ENCODE measurements around the gene PDE4B. TPM values are rescaled to one million over a fixed set of nuclear protein-coding genes. Genes with fewer than 3 reads are reported as not detected.

The PDE4B gene
- total and polyA plus RNA-seq, 12 donors: 1.2 to 14.9 (median 3.9) TPM

DNA sequence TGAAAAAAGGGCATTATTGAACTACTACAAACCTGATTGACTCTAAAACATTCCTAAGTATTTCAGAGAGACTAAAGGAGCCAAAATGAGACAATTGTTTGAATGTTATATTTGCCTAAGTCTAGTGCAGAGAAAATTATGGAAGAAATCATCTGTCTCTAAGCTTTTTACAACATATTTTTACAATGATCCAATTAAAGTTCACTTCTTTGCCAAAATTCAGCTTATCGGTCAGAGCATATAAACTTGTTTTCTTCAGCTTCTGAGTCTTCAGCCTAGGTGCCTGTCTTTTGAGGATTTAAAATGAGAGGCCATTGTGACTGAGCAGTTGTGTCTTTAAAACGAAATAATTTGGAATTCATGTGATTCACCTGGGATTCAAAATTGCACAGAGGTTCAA, 560.1 kb downstream of the PDE4B start:
- Histone ChIP-seq H3K36me3 (replicated peaks in 1 of 2) (no peaks in the 10 kb centered on the region), H3K27me3 (peaks cover 19% of the 10 kb centered on the region), H3K4me1 (replicated peaks in 1 of 2) (peaks cover 6 to 25% of the 10 kb centered on the region in 2 donors), H3K9me3 (replicated peaks in 1 of 3) (no peaks in the 10 kb centered on the region), H3K4me3 (no peak overlapping the region), H3K27ac (no peak overlapping the region)
- TF ChIP-seq POLR2A (IDR thresholded peaks at IDR 0.05): no peak
- TF ChIP-seq, protein P1, sequence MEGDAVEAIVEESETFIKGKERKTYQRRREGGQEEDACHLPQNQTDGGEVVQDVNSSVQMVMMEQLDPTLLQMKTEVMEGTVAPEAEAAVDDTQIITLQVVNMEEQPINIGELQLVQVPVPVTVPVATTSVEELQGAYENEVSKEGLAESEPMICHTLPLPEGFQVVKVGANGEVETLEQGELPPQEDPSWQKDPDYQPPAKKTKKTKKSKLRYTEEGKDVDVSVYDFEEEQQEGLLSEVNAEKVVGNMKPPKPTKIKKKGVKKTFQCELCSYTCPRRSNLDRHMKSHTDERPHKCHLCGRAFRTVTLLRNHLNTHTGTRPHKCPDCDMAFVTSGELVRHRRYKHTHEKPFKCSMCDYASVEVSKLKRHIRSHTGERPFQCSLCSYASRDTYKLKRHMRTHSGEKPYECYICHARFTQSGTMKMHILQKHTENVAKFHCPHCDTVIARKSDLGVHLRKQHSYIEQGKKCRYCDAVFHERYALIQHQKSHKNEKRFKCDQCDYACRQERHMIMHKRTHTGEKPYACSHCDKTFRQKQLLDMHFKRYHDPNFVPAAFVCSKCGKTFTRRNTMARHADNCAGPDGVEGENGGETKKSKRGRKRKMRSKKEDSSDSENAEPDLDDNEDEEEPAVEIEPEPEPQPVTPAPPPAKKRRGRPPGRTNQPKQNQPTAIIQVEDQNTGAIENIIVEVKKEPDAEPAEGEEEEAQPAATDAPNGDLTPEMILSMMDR (IDR thresholded peaks at IDR 0.05): no peak
- intact Hi-C loops (cut with DNase I): no loop called here
- no peak for DNase-seq
- WGBS, 4 donors: 63 to 70% (median 67%) methylated on average over 2 of the region's 2 CpGs

DNA sequence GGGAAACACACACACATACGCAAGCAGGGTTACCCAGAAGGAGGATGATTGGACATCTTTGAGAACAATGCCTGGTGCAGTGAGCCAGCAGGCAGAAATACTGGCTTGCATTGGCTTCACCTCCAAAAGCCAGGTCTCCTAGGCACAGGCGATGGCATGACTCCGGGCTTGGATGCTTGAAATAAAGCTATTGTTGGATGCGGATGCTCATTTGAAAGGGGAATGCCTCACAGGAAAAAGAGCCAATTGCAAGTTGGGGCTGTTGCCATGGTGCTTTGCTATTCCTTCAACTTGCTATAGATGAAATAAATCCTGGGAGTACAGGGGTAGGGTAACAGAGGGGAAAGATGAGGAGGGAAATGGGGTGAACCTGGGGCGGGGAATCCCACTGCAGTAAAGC, 560.6 kb downstream of the PDE4B start:
- Histone ChIP-seq H3K27ac (no peak overlapping the region), H3K27me3 (peaks cover 19% of the 10 kb centered on the region), H3K4me3 (no peak overlapping the region), H3K4me1 (replicated peaks in 1 of 2) (peaks cover 6 to 26% of the 10 kb centered on the region in 2 donors), H3K36me3 (replicated peaks in 1 of 2) (no peaks in the 10 kb centered on the region), H3K9me3 (replicated peaks in 1 of 3) (no peaks in the 10 kb centered on the region)
- TF ChIP-seq POLR2A (IDR thresholded peaks at IDR 0.05): no peak
- TF ChIP-seq, protein P1 (IDR thresholded peaks at IDR 0.05): no peak
- DNase-seq: no peak
- intact Hi-C loops (cut with DNase I): no loop called here
- WGBS, 4 donors: 58 to 74% (median 66%) methylated on average over 5 of the region's 5 CpGs

DNA sequence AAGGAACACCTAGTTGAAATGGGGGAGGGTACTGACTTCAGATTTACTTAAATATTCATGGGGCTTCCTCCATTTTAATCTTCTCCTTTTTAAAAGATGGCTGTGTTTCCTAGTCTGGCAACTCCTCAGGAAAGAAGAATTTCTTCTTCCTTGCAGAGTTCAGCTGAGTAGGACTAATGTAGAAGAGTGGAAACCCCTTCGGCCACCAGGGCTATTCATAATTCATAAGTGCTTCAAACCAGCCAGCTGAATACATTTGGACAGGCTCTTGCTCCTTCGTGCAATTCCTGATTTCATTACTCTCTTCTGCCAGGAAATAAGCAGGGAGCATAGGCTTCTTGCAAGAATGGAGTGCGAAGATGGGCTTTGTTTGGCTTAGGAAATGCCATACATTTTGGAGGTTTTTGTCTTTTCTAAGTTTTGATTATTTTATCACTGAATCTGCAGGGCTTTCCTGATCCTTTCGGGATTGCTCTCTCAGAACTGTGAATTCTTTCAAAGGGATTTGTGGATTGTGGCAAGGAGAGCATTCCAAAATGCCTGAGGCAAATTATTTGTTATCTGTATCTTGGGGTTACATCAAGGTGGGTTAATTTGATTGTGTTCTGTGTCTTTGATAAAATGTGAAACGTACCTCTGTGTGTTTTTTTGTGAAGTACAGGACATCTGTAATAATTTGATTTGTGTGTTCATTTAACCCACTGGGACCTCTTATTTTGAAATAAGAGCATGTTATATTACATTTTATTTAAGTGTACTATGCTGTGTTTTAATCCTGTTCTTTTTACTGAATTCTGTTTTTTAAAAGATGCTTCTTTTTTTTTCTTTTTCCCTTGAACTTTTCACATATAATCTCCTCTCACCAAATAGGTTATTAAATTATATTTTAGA, 561.9 kb downstream of the PDE4B start:
- peaks cover 6 to 34% of the 10 kb centered on the region in 2 donors for H3K4me1 ChIP-seq (replicated peaks in 1 of 2)
- no peaks in the 10 kb centered on the region for H3K36me3 ChIP-seq (replicated peaks in 1 of 2)
- H3K4me3 ChIP-seq: no peak overlapping the region
- peaks cover 19% of the 10 kb centered on the region for H3K27me3 ChIP-seq
- TF ChIP-seq POLR2A (IDR thresholded peaks at IDR 0.05): no peak
- TF ChIP-seq, protein P1 (IDR thresholded peaks at IDR 0.05): no peak
- intact Hi-C loops (cut with DNase I): no loop called here
- no peaks in the 10 kb centered on the region for H3K9me3 ChIP-seq (replicated peaks in 1 of 3)
- 34 to 44% (median 36%) methylated on average over 5 of the region's 5 CpGs for WGBS, 4 donors
- no peak for DNase-seq
- H3K27ac ChIP-seq: peak overlapping the region in 1 of 5 donors; percentile 7

GRCh38 chr1:66355756-66356155, 563.1 kb downstream of the PDE4B start:
- intact Hi-C loops (cut with DNase I): no loop called here
- Histone ChIP-seq H3K9me3 (replicated peaks in 1 of 3) (no peaks in the 10 kb centered on the region), H3K4me1 (replicated peaks in 1 of 2) (peaks cover 6 to 45% of the 10 kb centered on the region in 2 donors), H3K27me3 (peaks cover 19% of the 10 kb centered on the region), H3K27ac (no peak overlapping the region), H3K36me3 (replicated peaks in 1 of 2) (no peaks in the 10 kb centered on the region), H3K4me3 (no peak overlapping the region)
- TF ChIP-seq POLR2A (IDR thresholded peaks at IDR 0.05): no peak
- TF ChIP-seq, protein P1 (IDR thresholded peaks at IDR 0.05): no peak
- no peak for DNase-seq
- WGBS, 4 donors: 48 to 70% (median 60%) methylated on average over 1 of the region's 1 CpG
